Esophagus squamous epithelium (tissue), 4 donors: Measurements from ENCODE around the gene ZNF575.

Source experiments
- CTCF ChIP-seq, 6 experiments: fragments of 450-650 bp in 4 of 6; fragments of 200-600 bp in 2 of 6; sonication (generic) in 2 of 6; IDR thresholded peaks; one replicate each; pipeline ENCODE4 v1.5.1; 2016 to 2019; ENCODE audit warnings: antibody characterized with exemption in 6 of 6, mild to moderate bottlenecking in 4 of 6, moderate library complexity in 4 of 6
- POLR2A ChIP-seq, 4 donors: fragments of 450-650 bp; IDR thresholded peaks; one replicate each; pipeline ENCODE4 v1.6.1; 2017; ENCODE audit warnings: antibody characterized with exemption in 4 of 4, mild to moderate bottlenecking in 4 of 4, moderate library complexity in 3 of 4

- no peak for TF ChIP-seq CTCF (IDR thresholded peaks at IDR 0.05)
- TF ChIP-seq POLR2A (IDR thresholded peaks at IDR 0.05), result no peak
Measured at GRCh38 chr19:43501661-43502418, 31.1 kb upstream of the ZNF575 start.
